GM19099 (cell line): ENCODE results near the gene ATE1.

Experiments used
- POLR2A ChIP-seq: IDR thresholded peaks from 3 replicates; pipeline ENCODE4 v1.6.1; 2011; ENCODE audit warnings: low read depth; ENCODE audit not compliant: insufficient read length; ENCODE audit errors: extremely low read depth

The ATE1 gene

GRCh38 chr10:121708728-121709674 is 218.8 kb downstream of the ATE1 start:
- no peak for TF ChIP-seq POLR2A

- TF ChIP-seq POLR2A: no peak
Observed at GRCh38 chr10:121702351-121703320, 225.2 kb downstream of the ATE1 start.

- TF ChIP-seq POLR2A: no peak
Observed at GRCh38 chr10:121700416-121700815, 227.4 kb downstream of the ATE1 start.

- TF ChIP-seq POLR2A: no peak
Observed at GRCh38 chr10:121698902-121699301, 228.9 kb downstream of the ATE1 start.

GRCh38 chr10:121698336-121698735 is 229.5 kb downstream of the ATE1 start:
- TF ChIP-seq POLR2A: no peak

GRCh38 chr10:121696854-121697253 is 231.0 kb downstream of the ATE1 start:
- TF ChIP-seq POLR2A: no peak

- no peak for TF ChIP-seq POLR2A
Observed at GRCh38 chr10:121695731-121696464, 231.9 kb downstream of the ATE1 start.

GRCh38 chr10:121694966-121695643 is 232.7 kb downstream of the ATE1 start:
- TF ChIP-seq POLR2A: no peak

- TF ChIP-seq POLR2A: no peak
Observed at GRCh38 chr10:121694327-121694965, 233.4 kb downstream of the ATE1 start.

- TF ChIP-seq POLR2A: no peak
Observed at GRCh38 chr10:121692626-121693025, 235.2 kb downstream of the ATE1 start.

GRCh38 chr10:121690970-121691369 is 236.9 kb downstream of the ATE1 start:
- no peak for TF ChIP-seq POLR2A
